HUES64 (cell line): ENCODE data around the gene NPBWR2.

Experiments used
- H3K27ac ChIP-seq: 2 replicates; pipeline ENCODE4 v1.7.0; 2013; ENCODE audit warnings: low read depth, low read length, inconsistent platforms
- H3K27me3 ChIP-seq: 2 replicates; pipeline ENCODE4 v1.6.1; 2013; ENCODE audit warnings: mild to moderate bottlenecking, low read length; ENCODE audit not compliant: insufficient read depth
- H3K36me3 ChIP-seq: 2 replicates; pipeline ENCODE4 v1.6.1; 2013; ENCODE audit warnings: mild to moderate bottlenecking, low read length; ENCODE audit not compliant: insufficient read depth
- H3K4me1 ChIP-seq: 2 replicates; pipeline ENCODE4 v1.6.1; 2013; ENCODE audit warnings: mild to moderate bottlenecking, low read length, moderate library complexity; ENCODE audit not compliant: insufficient read depth
- H3K4me3 ChIP-seq: 2 replicates; pipeline ENCODE4 v1.5.1; 2013; ENCODE audit warnings: mild to moderate bottlenecking, low read length, moderate library complexity
- H3K9ac ChIP-seq: 2 replicates; pipeline ENCODE4 v1.6.1; 2013; ENCODE audit warnings: mild to moderate bottlenecking, low read depth, low read length
- H3K9me3 ChIP-seq: 2 replicates; pipeline ENCODE4 v1.6.1; 2013; ENCODE audit warnings: low read depth, low read length; ENCODE audit not compliant: insufficient read depth
- WGBS: fragments of 150-250, 120-280 bp; methylation state at CpG from one replicate; pipeline ENCODE4 v1.1.7; 2013; ENCODE audit warnings: missing lambda C conversion rate; 5-methylcytosine and 5-hydroxymethylcytosine counted together

NPBWR2 gene

GRCh38 chr20:64073476-64074183, 33.7 kb downstream of the NPBWR2 start:
- WGBS, result 93% methylated on average over 37 of the region's 37 CpGs
- H3K4me1 ChIP-seq, result peaks cover 7% of the 10 kb centered on the region; the same call in 1 of the 2 replicates
- no peak overlapping the region for H3K4me3 ChIP-seq
- no peak overlapping the region for H3K9ac ChIP-seq
- no peaks in the 10 kb centered on the region for H3K27me3 ChIP-seq
- no peaks in the 10 kb centered on the region for H3K9me3 ChIP-seq
- H3K27ac ChIP-seq, result no peak overlapping the region
- H3K36me3 ChIP-seq, result peaks cover 7% of the 10 kb centered on the region

GRCh38 chr20:64072498-64073063, 34.8 kb downstream of the NPBWR2 start:
- Histone ChIP-seq H3K9ac (no peak overlapping the region), H3K27ac (no peak overlapping the region), H3K36me3 (peaks cover 7% of the 10 kb centered on the region), H3K27me3 (no peaks in the 10 kb centered on the region), H3K4me3 (no peak overlapping the region), H3K4me1 (no peaks in the 10 kb centered on the region), H3K9me3 (no peaks in the 10 kb centered on the region)
- WGBS, result 91% methylated on average over 14 of the region's 14 CpGs

GRCh38 chr20:64071341-64072332, 35.7 kb downstream of the NPBWR2 start:
- no peaks in the 10 kb centered on the region for H3K4me1 ChIP-seq
- no peak overlapping the region for H3K4me3 ChIP-seq
- H3K9ac ChIP-seq, result no peak overlapping the region
- H3K9me3 ChIP-seq, result no peaks in the 10 kb centered on the region
- peaks cover 7% of the 10 kb centered on the region for H3K36me3 ChIP-seq
- 93% methylated on average over 30 of the region's 30 CpGs for WGBS
- no peaks in the 10 kb centered on the region for H3K27me3 ChIP-seq
- no peak overlapping the region for H3K27ac ChIP-seq

- no peaks in the 10 kb centered on the region for H3K4me1 ChIP-seq
- H3K27ac ChIP-seq, result no peak overlapping the region
- no peak overlapping the region for H3K4me3 ChIP-seq
- peaks cover 7% of the 10 kb centered on the region for H3K36me3 ChIP-seq
- H3K27me3 ChIP-seq, result no peaks in the 10 kb centered on the region
- H3K9ac ChIP-seq, result no peak overlapping the region
- H3K9me3 ChIP-seq, result no peaks in the 10 kb centered on the region
- WGBS, result 95% methylated on average over 31 of the region's 31 CpGs
Measured at GRCh38 chr20:64070244-64070993, 36.9 kb downstream of the NPBWR2 start.

- Histone ChIP-seq H3K4me3 (no peak overlapping the region), H3K36me3 (peaks cover 7% of the 10 kb centered on the region), H3K27me3 (no peaks in the 10 kb centered on the region), H3K4me1 (no peaks in the 10 kb centered on the region), H3K9ac (no peak overlapping the region), H3K9me3 (no peaks in the 10 kb centered on the region), H3K27ac (no peak overlapping the region)
- WGBS, result 67% methylated on average over 13 of the region's 14 CpGs
Measured at GRCh38 chr20:64069614-64070243, 37.6 kb downstream of the NPBWR2 start.

GRCh38 chr20:64069209-64069613, 38.2 kb downstream of the NPBWR2 start:
- H3K27ac ChIP-seq, result no peak overlapping the region
- no peaks in the 10 kb centered on the region for H3K27me3 ChIP-seq
- H3K4me3 ChIP-seq, result no peak overlapping the region
- WGBS, result 92% methylated on average over 20 of the region's 20 CpGs
- H3K9ac ChIP-seq, result no peak overlapping the region
- no peaks in the 10 kb centered on the region for H3K4me1 ChIP-seq
- H3K9me3 ChIP-seq, result no peaks in the 10 kb centered on the region
- peaks cover 7% of the 10 kb centered on the region for H3K36me3 ChIP-seq

GRCh38 chr20:64068386-64069208, 38.8 kb downstream of the NPBWR2 start:
- 0 out of 2 replicates have a peak, but pooled peaks cover 4% of the 10 kb centered on the region for H3K4me1 ChIP-seq
- H3K9me3 ChIP-seq, result no peaks in the 10 kb centered on the region
- H3K4me3 ChIP-seq, result no peak overlapping the region
- H3K27me3 ChIP-seq, result no peaks in the 10 kb centered on the region
- 85% methylated on average over 12 of the region's 12 CpGs for WGBS
- no peak overlapping the region for H3K27ac ChIP-seq
- H3K36me3 ChIP-seq, result peaks cover 3% of the 10 kb centered on the region; the same call in 1 of the 2 replicates
- H3K9ac ChIP-seq, result no peak overlapping the region

- Histone ChIP-seq H3K9me3 (no peaks in the 10 kb centered on the region), H3K4me1 (0 out of 2 replicates have a peak, but pooled peaks cover 4% of the 10 kb centered on the region), H3K9ac (no peak overlapping the region), H3K4me3 (no peak overlapping the region), H3K36me3 (no peaks in the 10 kb centered on the region), H3K27me3 (no peaks in the 10 kb centered on the region), H3K27ac (no peak overlapping the region)
- 87% methylated on average over 11 of the region's 12 CpGs for WGBS
Measured at GRCh38 chr20:64067733-64068307, 39.5 kb downstream of the NPBWR2 start.

- Histone ChIP-seq H3K36me3 (no peaks in the 10 kb centered on the region), H3K27me3 (no peaks in the 10 kb centered on the region), H3K9ac (no peak overlapping the region), H3K27ac (no peak overlapping the region), H3K4me1 (peaks cover 4% of the 10 kb centered on the region; the same call in 1 of the 2 replicates), H3K4me3 (no peak overlapping the region), H3K9me3 (no peaks in the 10 kb centered on the region)
- 79% methylated on average over 6 of the region's 6 CpGs for WGBS
Measured at GRCh38 chr20:64067005-64067632, 40.2 kb downstream of the NPBWR2 start.
